Suprapubic skin (tissue), 4 donors: Measurements from ENCODE around the gene FAM24B.

ENCODE experiments used
- EP300 ChIP-seq: sonication (generic); formaldehyde crosslinking; IDR thresholded peaks from one replicate; pipeline ENCODE4 v1.6.1; 2017; ENCODE audit warnings: antibody characterized with exemption
- POLR2A ChIP-seq, 2 donors: fragments of 450-650 bp; IDR thresholded peaks; one replicate each; pipeline ENCODE4 v1.6.1; 2017; ENCODE audit warnings: antibody characterized with exemption in 2 of 2, mild to moderate bottlenecking in 2 of 2, moderate library complexity in 2 of 2
- POLR2AphosphoS5 ChIP-seq, 3 donors: sonication (generic); formaldehyde crosslinking; IDR thresholded peaks; one replicate each; pipeline ENCODE4 v1.6.1; 2017; ENCODE audit warnings: antibody characterized with exemption in 3 of 3
- TF ChIP-seq, protein P1 (sequence below), 2 donors: fragments of 200-600 bp in 1 of 2; fragments of 450-650 bp in 1 of 2; sonication (generic) in 1 of 2; IDR thresholded peaks; one replicate each; pipeline ENCODE4 v1.5.1; 2016 to 2019; ENCODE audit warnings: antibody characterized with exemption in 2 of 2, mild to moderate bottlenecking in 1 of 2, moderate library complexity in 1 of 2

DNA sequence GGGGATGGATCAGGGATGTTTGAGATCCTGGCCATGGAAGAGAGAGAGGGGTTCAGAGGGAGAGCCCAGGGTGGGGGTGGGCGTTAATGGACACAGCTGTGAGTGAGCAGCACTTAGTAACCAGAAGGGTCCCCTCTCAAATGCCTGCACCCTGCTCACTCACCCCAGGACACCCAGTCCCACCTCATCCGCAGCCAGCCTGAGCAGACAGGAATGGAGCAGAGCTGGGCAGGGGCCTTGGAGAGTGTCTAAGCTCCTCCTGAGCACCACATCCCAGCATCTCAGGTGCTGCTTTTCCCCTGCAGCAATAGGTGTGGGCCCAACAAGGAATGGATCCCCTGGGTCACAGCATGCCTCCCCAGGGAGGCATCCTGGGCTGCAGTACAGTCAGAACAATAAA is 36.3 kb upstream of the FAM24B start:
- TF ChIP-seq POLR2AphosphoS5 (IDR thresholded peaks at IDR 0.05) (no peak), POLR2A (IDR thresholded peaks at IDR 0.05) (no peak), EP300 (no peak)
- TF ChIP-seq, protein P1, sequence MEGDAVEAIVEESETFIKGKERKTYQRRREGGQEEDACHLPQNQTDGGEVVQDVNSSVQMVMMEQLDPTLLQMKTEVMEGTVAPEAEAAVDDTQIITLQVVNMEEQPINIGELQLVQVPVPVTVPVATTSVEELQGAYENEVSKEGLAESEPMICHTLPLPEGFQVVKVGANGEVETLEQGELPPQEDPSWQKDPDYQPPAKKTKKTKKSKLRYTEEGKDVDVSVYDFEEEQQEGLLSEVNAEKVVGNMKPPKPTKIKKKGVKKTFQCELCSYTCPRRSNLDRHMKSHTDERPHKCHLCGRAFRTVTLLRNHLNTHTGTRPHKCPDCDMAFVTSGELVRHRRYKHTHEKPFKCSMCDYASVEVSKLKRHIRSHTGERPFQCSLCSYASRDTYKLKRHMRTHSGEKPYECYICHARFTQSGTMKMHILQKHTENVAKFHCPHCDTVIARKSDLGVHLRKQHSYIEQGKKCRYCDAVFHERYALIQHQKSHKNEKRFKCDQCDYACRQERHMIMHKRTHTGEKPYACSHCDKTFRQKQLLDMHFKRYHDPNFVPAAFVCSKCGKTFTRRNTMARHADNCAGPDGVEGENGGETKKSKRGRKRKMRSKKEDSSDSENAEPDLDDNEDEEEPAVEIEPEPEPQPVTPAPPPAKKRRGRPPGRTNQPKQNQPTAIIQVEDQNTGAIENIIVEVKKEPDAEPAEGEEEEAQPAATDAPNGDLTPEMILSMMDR (IDR thresholded peaks at IDR 0.05): no peak
